Heart left ventricle (tissue), 16 donors: ENCODE data around the gene ZNF823. TPM values are rescaled to one million over a fixed set of nuclear protein-coding genes. Genes with fewer than 3 reads are reported as not detected.
A peak's percentile ranks its signal among the peaks of the same experiment; 100 is the strongest.

Experiments
- ATAC-seq, 4 donors: fragments of 200-7000 bp; cut with Tn5 transposase; one replicate each; pipeline ENCODE4 v1.9.1; 2020 to 2022; ENCODE audit warnings: moderate library complexity in 4 of 4, mild to moderate bottlenecking in 3 of 4, moderate number of reproducible peaks in 1 of 4
- DNase-seq, 5 donors: peaks; one replicate each; pipeline ENCODE4 v3.0.0-alpha.2; 2020
- H3K27ac ChIP-seq, 12 donors: fragments of 200-600 bp; sonication (generic) in 4 of 12; one replicate each; pipeline versions ENCODE4 v1.5.0 to v1.8.0; 2016 to 2022; ENCODE audit warnings: mild to moderate bottlenecking in 2 of 12
- H3K27me3 ChIP-seq, 9 donors: fragments of 200-600 bp; sonication (generic) in 2 of 9; one replicate each; pipeline versions ENCODE4 v1.5.1 to v1.8.0; 2016 to 2022; ENCODE audit warnings: mild to moderate bottlenecking in 3 of 9
- H3K36me3 ChIP-seq, 9 donors: fragments of 200-600 bp; sonication (generic) in 2 of 9; one replicate each; pipeline versions ENCODE4 v1.5.0 to v1.8.0; 2018 to 2022; ENCODE audit warnings: mild to moderate bottlenecking in 2 of 9
- H3K4me1 ChIP-seq, 12 donors: fragments of 200-600 bp; sonication (generic) in 4 of 12; one replicate each; pipeline versions ENCODE4 v1.5.0 to v1.8.0; 2016 to 2022; ENCODE audit warnings: mild to moderate bottlenecking in 3 of 12
- H3K4me3 ChIP-seq, 12 donors: fragments of 200-600 bp; sonication (generic) in 4 of 12; one replicate each; pipeline versions ENCODE4 v1.5.0 to v1.8.0; 2017 to 2022; ENCODE audit warnings: mild to moderate bottlenecking in 9 of 12, moderate library complexity in 4 of 12
- H3K9me3 ChIP-seq, 12 donors: fragments of 200-600 bp; sonication (generic) in 4 of 12; one replicate each; pipeline versions ENCODE4 v1.5.0 to v1.8.0; 2016 to 2022; ENCODE audit warnings: mild to moderate bottlenecking in 1 of 12
- CTCF ChIP-seq, 12 donors: fragments of 200-600 bp; sonication (generic) in 4 of 12; IDR thresholded peaks; one replicate each; pipeline versions ENCODE4 v1.5.0 to v1.8.0; 2018 to 2022; ENCODE audit warnings: antibody characterized with exemption in 12 of 12, mild to moderate bottlenecking in 5 of 12
- POLR2A ChIP-seq, 2 donors: fragments of 450-650 bp; IDR thresholded peaks; one replicate each; pipeline ENCODE4 v1.6.1; 2017; ENCODE audit warnings: antibody characterized with exemption in 2 of 2, mild to moderate bottlenecking in 2 of 2, moderate library complexity in 2 of 2
- whole genome bisulfite sequencing, 4 donors: extraction: QIAGEN DNeasy Blood & Tissue Kit in 2 of 4; methylation state at CpG; one replicate each; pipeline versions ENCODE4 v1.1.5 to v1.1.7; 2013 to 2018; 5-methylcytosine and 5-hydroxymethylcytosine counted together
- intact Hi-C, 10 donors: fragments of 100-400 bp; cut with DNase I; formaldehyde crosslinking; loops; one replicate each; pipeline versions ENCODE4 v1.11.1 to v1.14.2; 2022
- polyA plus RNA-seq, 2 donors: library from polyadenylated mRNA; stranded (reverse); fragments of 200-250 nt; gene quantifications; one replicate each; pipeline ENCODE4 v1.2.3, GENCODE V29; 2013
- total RNA-seq, 9 donors: library from RNA; depleted of rRNA in 2 of 9; stranded (reverse); fragments of >200 nt in 2 of 9; fragmentation: NEBNext Ultra II Directional in 3 of 9; extraction: Animal tissue kit (Norgen Biotek cat#: 25700) in 3 of 9; gene quantifications; one replicate each; pipeline versions ENCODE4 v1.1.0 to v1.2.4, GENCODE V29; 2016 to 2023
- donor health status: ischemic (EF 13 %, LVEDD 7.1; RV severe dilation, severe dysfunction).
- donor health status: healthy with polysubstance abuse.
- donor health status: DM: no; HTN: yes; CAD: no.
- donor health status: DM: no; HTN: no; CAD: no.
- donor health status: ischemic (EF 25% LVEDD 6.9; RV normal size, moderate dysfunction).
- donor health status: ischemic (EF 25% LVEDD 5.7; RV mildly dilated, moderate dysfunction).
- donor health status: healthy.
- donor health status: DM: yes; HTN: yes; CAD: no.
- donor health status: ischemic (EF 35%, LVEDD 5.7; RV mildly dilated, moderate dysfunction).
- donor health status: nonischemic (EF 11% LVEDD 7.7; RV severe dilation, severe dysfunction).
- donor health status: DM: yes; HTN: yes; CAD: no.
- donor health status: PGD.
- donor health status: ischemic (EF 29% LVEDD 5.4; RV normal size, mild dysfunction).
- donor health status: nonischemic (EF 23%, LVEDD 6.1; RV moderate dilation, normal function).

ZNF823 gene
- total and polyA plus RNA-seq, 11 donors, result 1.6 to 5.2 (median 4.0) TPM

- ATAC-seq, result no peak
- no peaks in the 10 kb centered on the region for H3K27me3 ChIP-seq
- H3K36me3 ChIP-seq, result no peaks in the 10 kb centered on the region
- no peaks in the 10 kb centered on the region for H3K9me3 ChIP-seq
- no peak overlapping the region for H3K27ac ChIP-seq
- H3K4me1 ChIP-seq, result no peaks in the 10 kb centered on the region
- 62 to 72% (median 67%) methylated on average over 3 of the region's 3 CpGs for WGBS, 4 donors
- DNase-seq, result no peak
- intact Hi-C loops, result no loop called here
- H3K4me3 ChIP-seq, result no peak overlapping the region
- TF ChIP-seq POLR2A (IDR thresholded peaks at IDR 0.05) (no peak), CTCF (IDR thresholded peaks at IDR 0.05) (no peak)
Measured at GRCh38 chr19:11708457-11708856, 30.3 kb downstream of the ZNF823 start.

GRCh38 chr19:11705474-11705873 is 33.3 kb downstream of the ZNF823 start:
- no peak for ATAC-seq
- no peak for DNase-seq
- Histone ChIP-seq H3K27me3 (no peaks in the 10 kb centered on the region), H3K9me3 (no peaks in the 10 kb centered on the region), H3K4me3 (no peak overlapping the region), H3K27ac (no peak overlapping the region), H3K36me3 (no peaks in the 10 kb centered on the region), H3K4me1 (no peaks in the 10 kb centered on the region)
- 87 to 93% (median 90%) methylated on average over 3 of the region's 3 CpGs for WGBS, 4 donors
- intact Hi-C loops, result no loop called here
- no peak for TF ChIP-seq CTCF (IDR thresholded peaks at IDR 0.05)
- no peak for TF ChIP-seq POLR2A (IDR thresholded peaks at IDR 0.05)

GRCh38 chr19:11704626-11705025 is 34.1 kb downstream of the ZNF823 start:
- H3K4me1 ChIP-seq, result no peaks in the 10 kb centered on the region
- TF ChIP-seq CTCF (IDR thresholded peaks at IDR 0.05) (no peak), POLR2A (IDR thresholded peaks at IDR 0.05) (no peak)

GRCh38 chr19:11699931-11700794 is 38.6 kb downstream of the ZNF823 start:
- H3K36me3 ChIP-seq, result no peaks in the 10 kb centered on the region
- intact Hi-C loops, result loop anchor here in 6 of 10 donors (5.0 to 10.0 kb wide), 3 partner anchors 37 to 85 kb away; partner anchors contain the start of genes ZNF823 (in 4 of the 6) and ZNF441 (in 2 of the 6)
- no peaks in the 10 kb centered on the region for H3K27me3 ChIP-seq
- 66 to 73% (median 71%) methylated on average over 6 of the region's 6 CpGs for WGBS, 4 donors
- H3K4me3 ChIP-seq, result no peak overlapping the region
- peaks cover 0 to 4% (median 2%) of the 10 kb centered on the region in 12 donors for H3K4me1 ChIP-seq
- no peak for ATAC-seq
- DNase-seq, result no peak
- no peak overlapping the region for H3K27ac ChIP-seq
- H3K9me3 ChIP-seq, result no peaks in the 10 kb centered on the region
- TF ChIP-seq CTCF (IDR thresholded peaks at IDR 0.05) (peak; percentile 55 to 79 (median 66)), POLR2A (IDR thresholded peaks at IDR 0.05) (no peak)

More at GRCh38 chr19:11704626-11705025, 34.1 kb downstream of the ZNF823 start:
- Histone ChIP-seq H3K36me3 (no peaks in the 10 kb centered on the region), H3K4me3 (no peak overlapping the region), H3K27me3 (no peaks in the 10 kb centered on the region), H3K9me3 (no peaks in the 10 kb centered on the region), H3K27ac (no peak overlapping the region)
- intact Hi-C loops, result loop anchor here in 1 of 10 donors (5.0 kb wide), 1 partner anchor 33 kb away; the partner anchor contains the start of gene ZNF823
- ATAC-seq, result no peak
- 66 to 84% (median 76%) methylated on average over 2 of the region's 2 CpGs for WGBS, 4 donors
- no peak for DNase-seq
